HEK293 (cell line): ENCODE results near the gene ATF5.

Source experiments
- CTCF ChIA-PET: fragments of 350-600 bp; formaldehyde crosslinking; extraction: SDS; loops from one replicate; lab custom pipeline; 2021; ENCODE audit warnings: antibody characterized with exemption; lab: Yijun Ruan, JAX
- POLR2A ChIA-PET: fragments of 300-600 bp; formaldehyde crosslinking; extraction: SDS; loops from one replicate; lab custom pipeline; 2020; ENCODE audit warnings: antibody characterized with exemption, inconsistent platforms; lab: Yijun Ruan, JAX
- H3K27ac ChIP-seq: fragments of 200-500 bp; sonication (Bioruptor generic); 2 replicates; pipeline ENCODE4 v1.5.1; 2014; ENCODE audit warnings: low read depth, low read length, control low read depth, inconsistent platforms; ENCODE audit errors: extremely low read depth
- H3K36me3 ChIP-seq, 2 experiments: fragments of 200-500 bp in 1 of 2; sonication (Bioruptor generic) in 1 of 2; 1 replicate in 1 of 2; 2 replicates in 1 of 2; pipeline ENCODE4 v1.5.1; 2014 to 2017; ENCODE audit warnings: inconsistent platforms in 2 of 2, low read length in 2 of 2; ENCODE audit not compliant: control insufficient read depth in 2 of 2, insufficient read depth in 1 of 2
- H3K4me1 ChIP-seq: fragments of 200-500 bp; sonication (Bioruptor generic); 2 replicates; pipeline ENCODE4 v1.5.1; 2014; ENCODE audit warnings: mild to moderate bottlenecking, low read length, inconsistent platforms; ENCODE audit not compliant: control insufficient read depth, insufficient read depth
- H3K4me3 ChIP-seq: 2 replicates; pipeline ENCODE4 v1.5.1; 2011; ENCODE audit warnings: low read depth, mild to moderate bottlenecking, control low read depth, low read length, moderate library complexity
- H3K9me3 ChIP-seq: fragments of 200-500 bp; sonication (Bioruptor generic); 2 replicates; pipeline ENCODE4 v1.5.1; 2014; ENCODE audit warnings: low read depth, low read length, inconsistent platforms; ENCODE audit not compliant: control insufficient read depth, insufficient read depth
- CTCF ChIP-seq: fragments of 450-650 bp; formaldehyde crosslinking; IDR thresholded peaks from 2 replicates; pipeline ENCODE4 v1.5.1; 2016; ENCODE audit warnings: missing biosample characterization, missing genetic modification characterization
- PRDM10 ChIP-seq: fragments of 450-650 bp; formaldehyde crosslinking; IDR thresholded peaks from 2 replicates; pipeline ENCODE4 v1.5.1; 2016; ENCODE audit warnings: missing biosample characterization, missing genetic modification characterization
- SALL2 ChIP-seq: fragments of 450-650 bp; formaldehyde crosslinking; IDR thresholded peaks from 2 replicates; pipeline ENCODE4 v1.5.0; 2017; ENCODE audit warnings: missing biosample characterization, mild to moderate bottlenecking, missing genetic modification characterization, borderline replicate concordance
- YY1 ChIP-seq: fragments of 450-650 bp; formaldehyde crosslinking; IDR thresholded peaks from 2 replicates; pipeline ENCODE4 v1.5.1; 2018; ENCODE audit warnings: missing biosample characterization, missing genetic modification characterization
- ZNF140 ChIP-seq: fragments of 450-650 bp; formaldehyde crosslinking; IDR thresholded peaks from 2 replicates; pipeline ENCODE4 v1.5.1; 2016; ENCODE audit warnings: missing biosample characterization, missing genetic modification characterization
- ZNF2 ChIP-seq: fragments of 450-650 bp; formaldehyde crosslinking; IDR thresholded peaks from 2 replicates; pipeline ENCODE4 v1.5.1; 2016; ENCODE audit warnings: missing biosample characterization, missing genetic modification characterization
- ZNF248 ChIP-seq: fragments of 450-650 bp; formaldehyde crosslinking; IDR thresholded peaks from 2 replicates; pipeline ENCODE4 v1.5.1; 2017; ENCODE audit warnings: missing biosample characterization, missing genetic modification characterization
- ZNF26 ChIP-seq: fragments of 450-650 bp; formaldehyde crosslinking; IDR thresholded peaks from 2 replicates; pipeline ENCODE4 v1.5.1; 2016; ENCODE audit warnings: missing biosample characterization, missing genetic modification characterization
- ZNF280D ChIP-seq: fragments of 450-650 bp; formaldehyde crosslinking; IDR thresholded peaks from 2 replicates; pipeline ENCODE4 v1.5.1; 2016; ENCODE audit warnings: missing biosample characterization, missing genetic modification characterization
- ZNF302 ChIP-seq: fragments of 450-650 bp; formaldehyde crosslinking; IDR thresholded peaks from 2 replicates; pipeline ENCODE4 v1.5.1; 2016; ENCODE audit warnings: missing biosample characterization, missing genetic modification characterization, low read depth
- ZNF394 ChIP-seq: fragments of 450-650 bp; formaldehyde crosslinking; IDR thresholded peaks from 2 replicates; pipeline ENCODE4 v1.5.1; 2016; ENCODE audit warnings: missing biosample characterization, missing genetic modification characterization, mild to moderate bottlenecking, moderate library complexity, borderline replicate concordance
- ZNF513 ChIP-seq: fragments of 450-650 bp; IDR thresholded peaks from 2 replicates; pipeline ENCODE4 v1.5.1; 2018; ENCODE audit warnings: missing biosample characterization, missing genetic modification characterization
- ZNF548 ChIP-seq: fragments of 450-650 bp; formaldehyde crosslinking; IDR thresholded peaks from 2 replicates; pipeline ENCODE4 v1.5.1; 2016; ENCODE audit warnings: missing biosample characterization, missing genetic modification characterization
- ZNF623 ChIP-seq: fragments of 450-650 bp; formaldehyde crosslinking; IDR thresholded peaks from 2 replicates; pipeline ENCODE4 v1.5.1; 2016; ENCODE audit warnings: missing biosample characterization, missing genetic modification characterization
- ZNF670 ChIP-seq: fragments of 450-650 bp; formaldehyde crosslinking; IDR thresholded peaks from 2 replicates; pipeline ENCODE4 v1.5.1; 2016; ENCODE audit warnings: missing biosample characterization, missing genetic modification characterization, low read depth
- ZNF704 ChIP-seq: fragments of 450-650 bp; formaldehyde crosslinking; IDR thresholded peaks from 2 replicates; pipeline ENCODE4 v1.5.1; 2016; ENCODE audit warnings: missing biosample characterization, missing genetic modification characterization
- ZNF768 ChIP-seq: fragments of 450-650 bp; formaldehyde crosslinking; IDR thresholded peaks from 2 replicates; pipeline ENCODE4 v1.5.1; 2018; ENCODE audit warnings: missing biosample characterization, mild to moderate bottlenecking, missing genetic modification characterization
- ZNF791 ChIP-seq: fragments of 450-650 bp; formaldehyde crosslinking; IDR thresholded peaks from 2 replicates; pipeline ENCODE4 v1.5.1; 2016; ENCODE audit warnings: missing biosample characterization, missing genetic modification characterization
- ZSCAN5A ChIP-seq: fragments of 450-650 bp; formaldehyde crosslinking; IDR thresholded peaks from 2 replicates; pipeline ENCODE4 v1.5.1; 2016; ENCODE audit warnings: missing biosample characterization, missing genetic modification characterization

The ATF5 gene

GRCh38 chr19:49915271-49915670 lies 13.7 kb upstream of the ATF5 start (continued):
- TF ChIP-seq ZNF140 (no peak), ZNF791 (no peak), ZNF768 (tag by site-specific recombination) (no peak), ZNF302 (tag by site-specific recombination) (no peak), ZNF26 (tag by site-specific recombination) (no peak)
- TF ChIP-seq, all 188 proteins: peak for 0

- ChIA-PET POLR2A (interaction anchor here (1.0 to 3.3 kb wide), 4 partner anchors 10 to 40 kb away, joined by 4 to 25 read pairs (median 12); partner anchors contain the start of genes AKT1S1, ATF5, NUP62 and TBC1D17), CTCF (interaction anchor here (0.6 to 1.6 kb wide), 6 partner anchors 11 to 71 kb away, joined by 3 to 6 read pairs (median 4); partner anchors contain the start of gene ATF5)
- Histone ChIP-seq H3K36me3 (peaks cover 56 to 82% of the 10 kb centered on the region in 2 experiments; a peak in 2 of 3 replicates), H3K4me1 (no peaks in the 10 kb centered on the region; the same call in 1 of the 2 replicates), H3K9me3 (no peaks in the 10 kb centered on the region), H3K4me3 (no peak overlapping the region), H3K27ac (peak overlapping the region; percentile 37; the same call in 1 of the 2 replicates)
- no peak for TF ChIP-seq YY1
- no peak for TF ChIP-seq ZNF548 (tag by site-specific recombination)
- no peak for TF ChIP-seq SALL2 (tag by site-specific recombination)
- TF ChIP-seq ZNF513 (tag by site-specific recombination), result no peak
- TF ChIP-seq ZNF704 (tag by site-specific recombination), result no peak
- TF ChIP-seq ZNF280D (tag by site-specific recombination), result no peak
- TF ChIP-seq ZSCAN5A (tag by site-specific recombination), result no peak
- TF ChIP-seq ZNF670 (tag by site-specific recombination), result no peak
- no peak for TF ChIP-seq ZNF623
- no peak for TF ChIP-seq ZNF394 (tag by site-specific recombination)
- TF ChIP-seq CTCF (tag by site-specific recombination), result 0 out of 2 replicates have a peak, but pooled peaks have one; percentile 38
- TF ChIP-seq ZNF248, result no peak
- peak; percentile 36; the same call in 1 of the 2 replicates for TF ChIP-seq PRDM10 (tag by site-specific recombination)
- 0 out of 2 replicates have a peak, but pooled peaks have one; percentile 34 for TF ChIP-seq ZNF2 (tag by site-specific recombination)
Measured at GRCh38 chr19:49916839-49917733, 11.9 kb upstream of the ATF5 start.
